A549 (cell line): ENCODE measurements around the gene KCNJ6. TPM values are rescaled to one million over a fixed set of nuclear protein-coding genes. Genes with fewer than 3 reads are reported as not detected.

Source experiments
- ATAC-seq, 2 experiments: fragments of 200-7000 bp in 1 of 2; fragments of >200 bp in 1 of 2; cut with Nextera tagmentation in 1 of 2; cut with Tn5 transposase in 1 of 2; 3 replicates each; pipeline versions ENCODE4 v1.8.0 to v1.9.1; 2018 to 2020; ENCODE audit warnings: mild to moderate bottlenecking in 1 of 2, moderate library complexity in 1 of 2
- CTCF ChIA-PET: fragments of 300-600 bp; sonication (Branson Sonifier 250); formaldehyde crosslinking; extraction: SDS; loops from one replicate; lab custom pipeline; 2021; ENCODE audit warnings: antibody characterized with exemption, inconsistent platforms; lab: Yijun Ruan, JAX
- POLR2A ChIA-PET: fragments of 350-600 bp; formaldehyde crosslinking; extraction: SDS; loops from one replicate; lab custom pipeline; 2021; ENCODE audit warnings: antibody characterized with exemption, inconsistent platforms; lab: Yijun Ruan, JAX
- DNase-seq, 2 experiments: peaks; one replicate each; pipeline versions ENCODE4 v3.0.0 to v3.0.0-alpha.2; 2011 to 2016; ENCODE audit warnings: low read depth in 1 of 2, low spot score in 1 of 2
- FAIRE-seq: peaks from 2 replicates; lab custom pipeline; 2011; peaks lifted over from hg19 to GRCh38; lab: Jason Lieb, UNC
- H3K27ac ChIP-seq, 2 experiments: fragments of >200 bp; sonication (Bioruptor Twin); formaldehyde crosslinking; 3 replicates each; pipeline ENCODE4 v1.5.1; 2016 to 2017
- H3K4me1 ChIP-seq: fragments of >200 bp; sonication (Bioruptor Twin); formaldehyde crosslinking; 3 replicates; pipeline ENCODE4 v1.6.1; 2016
- H3K4me2 ChIP-seq: fragments of >200 bp; sonication (Bioruptor Twin); formaldehyde crosslinking; 3 replicates; pipeline ENCODE4 v1.6.1; 2016
- H3K4me3 ChIP-seq: fragments of >200 bp; sonication (Bioruptor Twin); formaldehyde crosslinking; 3 replicates; pipeline ENCODE4 v1.5.1; 2016
- H3K9me3 ChIP-seq: fragments of >200 bp; sonication (Bioruptor Twin); formaldehyde crosslinking; 3 replicates; pipeline ENCODE4 v1.6.1; 2016
- CBX8 ChIP-seq: fragments of 200-600 bp; sonication (generic); IDR thresholded peaks from 2 replicates; pipeline ENCODE4 v1.6.1; 2016
- CEBPB ChIP-seq, 2 experiments: fragments of >200 bp in 1 of 2; sonication (Bioruptor Twin) in 1 of 2; formaldehyde crosslinking in 1 of 2; IDR thresholded peaks; 2 replicates each; pipeline ENCODE4 v1.6.1; 2012 to 2016
- FOSL2 ChIP-seq, 2 experiments: fragments of 450-650 bp in 1 of 2; fragments of >200 bp in 1 of 2; sonication (Bioruptor Twin) in 1 of 2; formaldehyde crosslinking; IDR thresholded peaks; 2 replicates each; pipeline versions ENCODE4 v1.5.0 to v1.6.1; 2016 to 2020; ENCODE audit warnings: mild to moderate bottlenecking in 1 of 2, moderate library complexity in 1 of 2
- GATA3 ChIP-seq: IDR thresholded peaks from 2 replicates; pipeline ENCODE4 v1.6.1; 2012; ENCODE audit warnings: borderline replicate concordance
- HEYL ChIP-seq: fragments of 250-450 bp; sonication (Bioruptor Pico); IDR thresholded peaks from 2 replicates; pipeline ENCODE4 v1.8.0; 2021; ENCODE audit warnings: mild to moderate bottlenecking, moderate library complexity
- MYC ChIP-seq: IDR thresholded peaks from 2 replicates; pipeline ENCODE4 v1.6.1; 2012; ENCODE audit warnings: mild to moderate bottlenecking, inconsistent platforms, low read length, improper control_type of control experiment, borderline replicate concordance
- PHF8 ChIP-seq: fragments of 200-600 bp; sonication (generic); IDR thresholded peaks from 2 replicates; pipeline ENCODE4 v1.6.1; 2016; ENCODE audit warnings: low read depth, mild to moderate bottlenecking, antibody characterized with exemption, moderate library complexity, borderline replicate concordance
- RAD21 ChIP-seq, 2 experiments: fragments of >200 bp in 1 of 2; sonication (Bioruptor Twin) in 1 of 2; formaldehyde crosslinking in 1 of 2; IDR thresholded peaks in 1 of 2; conservative IDR thresholded peaks in 1 of 2; 2 replicates in 1 of 2; 3 replicates in 1 of 2; pipeline ENCODE4 v1.6.1; 2012 to 2018; ENCODE audit warnings: inconsistent platforms in 1 of 2
- RCOR1 ChIP-seq: fragments of 150-350 bp; IDR thresholded peaks from 2 replicates; pipeline ENCODE4 v1.6.1; 2014; ENCODE audit warnings: antibody characterized with exemption, low read length, low read depth
- REST ChIP-seq: fragments of 200-600 bp; sonication (generic); IDR thresholded peaks from 2 replicates; pipeline ENCODE4 v1.6.1; 2016; ENCODE audit warnings: antibody characterized with exemption, mild to moderate bottlenecking, moderate library complexity
- WGBS: methylation state at CpG from one replicate; pipeline ENCODE4 v1.1.6; 2017; ENCODE audit errors: missing lambda C conversion rate; 5-methylcytosine and 5-hydroxymethylcytosine counted together
- polyA plus RNA-seq, 4 experiments: library from polyadenylated mRNA; depleted of rRNA in 3 of 4; stranded (reverse); fragments of >200 nt; fragmentation: RNase III in 1 of 4; extraction: RNeasy Plus Mini Kit Qiagen cat#74134 plus additional on column Dnase treatment in 1 of 4; gene quantifications; 2 replicates in 3 of 4; 3 replicates in 1 of 4; pipeline ENCODE4 v1.2.3, GENCODE V29; 2011 to 2017
- TF ChIP-seq, protein P1 (sequence below): fragments of >200 bp; sonication (Bioruptor Twin); formaldehyde crosslinking; IDR thresholded peaks from 3 replicates; pipeline ENCODE4 v1.5.1; 2016

KCNJ6 gene
- polyA plus RNA-seq, 2 of the 4 experiments (the other 2 are of a cell fraction) = 0.68 to 1.4 TPM

- DNase-seq (no peak), FAIRE-seq (no peak), ATAC-seq (no peak)
- Histone ChIP-seq H3K4me2 (no peak overlapping the region), H3K9me3 (no peaks in the 10 kb centered on the region), H3K4me3 (no peak overlapping the region), H3K27ac (no peak overlapping the region), H3K4me1 (peaks cover 21% of the 10 kb centered on the region)
- CTCF ChIA-PET = no interaction called here
- 84% methylated on average over 7 of the region's 7 CpGs for WGBS
- TF ChIP-seq RCOR1 = no peak
- POLR2A ChIA-PET = no interaction called here
Observed at GRCh38 chr21:37561506-37561905, 354.8 kb downstream of the KCNJ6 start.

DNA sequence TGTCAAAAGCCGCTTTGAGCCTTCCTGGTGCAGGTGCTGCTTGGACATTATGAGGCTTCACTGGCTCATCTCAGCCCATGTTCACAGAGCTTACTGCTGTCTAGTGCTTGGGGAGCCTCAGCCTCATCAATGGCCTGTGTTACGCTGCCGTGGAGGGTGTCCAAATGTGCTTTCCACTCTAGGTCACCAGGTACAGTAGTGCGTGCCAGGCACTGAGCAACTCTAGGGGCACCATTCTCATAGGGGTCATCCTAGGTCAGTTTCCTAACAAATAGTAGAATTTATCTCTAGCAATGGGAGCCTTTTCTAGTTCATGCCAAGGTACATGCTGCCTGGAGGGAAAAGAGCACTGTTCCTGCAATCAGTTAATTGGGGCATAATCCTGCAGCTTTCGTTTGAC, 355.9 kb downstream of the KCNJ6 start:
- Histone ChIP-seq H3K4me2 (no peak overlapping the region), H3K4me1 (peaks cover 12% of the 10 kb centered on the region), H3K9me3 (no peaks in the 10 kb centered on the region), H3K27ac (no peak overlapping the region)
- ChIA-PET POLR2A (no interaction called here), CTCF (no interaction called here)
- ATAC-seq = no peak
- 91% methylated on average over 4 of the region's 5 CpGs for WGBS
- DNase-seq = no peak
- FAIRE-seq = no peak
- TF ChIP-seq PHF8 (no peak), HEYL (CRISPR knock-in tag) (no peak), CBX8 (no peak), CEBPB (IDR thresholded peaks at IDR 0.05) (no peak), FOSL2 (IDR thresholded peaks at IDR 0.05) (no peak), FOSL2 (CRISPR knock-in tag; IDR thresholded peaks at IDR 0.05) (no peak), RAD21 (conservative IDR thresholded peaks at IDR 0.05 in 1 of 2, IDR thresholded peaks at IDR 0.05 in 1 of 2) (no peak), GATA3 (no peak)
- TF ChIP-seq, protein P1, sequence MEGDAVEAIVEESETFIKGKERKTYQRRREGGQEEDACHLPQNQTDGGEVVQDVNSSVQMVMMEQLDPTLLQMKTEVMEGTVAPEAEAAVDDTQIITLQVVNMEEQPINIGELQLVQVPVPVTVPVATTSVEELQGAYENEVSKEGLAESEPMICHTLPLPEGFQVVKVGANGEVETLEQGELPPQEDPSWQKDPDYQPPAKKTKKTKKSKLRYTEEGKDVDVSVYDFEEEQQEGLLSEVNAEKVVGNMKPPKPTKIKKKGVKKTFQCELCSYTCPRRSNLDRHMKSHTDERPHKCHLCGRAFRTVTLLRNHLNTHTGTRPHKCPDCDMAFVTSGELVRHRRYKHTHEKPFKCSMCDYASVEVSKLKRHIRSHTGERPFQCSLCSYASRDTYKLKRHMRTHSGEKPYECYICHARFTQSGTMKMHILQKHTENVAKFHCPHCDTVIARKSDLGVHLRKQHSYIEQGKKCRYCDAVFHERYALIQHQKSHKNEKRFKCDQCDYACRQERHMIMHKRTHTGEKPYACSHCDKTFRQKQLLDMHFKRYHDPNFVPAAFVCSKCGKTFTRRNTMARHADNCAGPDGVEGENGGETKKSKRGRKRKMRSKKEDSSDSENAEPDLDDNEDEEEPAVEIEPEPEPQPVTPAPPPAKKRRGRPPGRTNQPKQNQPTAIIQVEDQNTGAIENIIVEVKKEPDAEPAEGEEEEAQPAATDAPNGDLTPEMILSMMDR = no peak
- TF ChIP-seq, all 56 proteins: peak for 0
- H3K4me3 ChIP-seq = no peak overlapping the region

DNA sequence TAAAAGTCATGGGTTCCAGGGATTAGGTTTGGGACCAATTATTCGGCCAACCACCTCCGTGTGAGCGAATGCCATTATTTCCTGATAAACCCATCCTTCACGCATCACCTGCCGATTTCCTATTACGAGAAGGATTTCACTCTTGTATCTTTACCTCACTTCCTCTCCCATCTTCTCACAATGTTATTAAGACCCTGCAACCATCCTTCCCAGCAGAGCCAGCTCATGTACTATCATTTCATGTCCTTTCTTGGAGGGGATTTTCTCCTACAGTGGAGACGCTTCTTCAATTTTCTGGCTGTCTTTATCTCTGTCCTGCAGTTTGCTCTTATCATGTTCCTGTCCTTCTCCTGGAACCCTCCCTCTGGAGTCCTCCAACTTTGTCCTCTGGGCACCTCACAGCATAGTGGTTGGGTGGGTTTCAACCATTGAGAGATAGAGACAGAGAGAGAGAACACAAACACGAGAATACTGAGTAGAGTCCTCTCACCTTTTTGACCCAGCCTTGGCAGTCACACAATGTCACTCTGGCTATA, 357.5 kb downstream of the KCNJ6 start:
- TF ChIP-seq REST (no peak), MYC (no peak)
- Histone ChIP-seq H3K4me1 (peaks cover 4% of the 10 kb centered on the region; the same call in 2 of the 3 replicates), H3K27ac (no peak overlapping the region), H3K4me2 (no peak overlapping the region), H3K4me3 (no peak overlapping the region), H3K9me3 (no peaks in the 10 kb centered on the region)
- WGBS = 84% methylated on average over 8 of the region's 8 CpGs
- DNase-seq (no peak), FAIRE-seq (no peak), ATAC-seq (no peak)
- ChIA-PET CTCF (no interaction called here), POLR2A (no interaction called here)
